Endometrial microvascular endothelial cells (primary cell): Measurements from ENCODE around the gene KLHL2. TPM values are rescaled to one million over a fixed set of nuclear protein-coding genes. Genes with fewer than 3 reads are reported as not detected.
"Not testable (repeated sequence)": the region's sequence is repeated elsewhere in the genome, so short reads cannot be mapped to it uniquely, and the experiment has no call there.

Experiments
- in situ Hi-C: cut with HindIII; loops from 2 replicates; pipeline ENCODE4 v1.10.0; 2017; ENCODE audit warnings: low sequenced_read_pairs, low pct_unique_long_range_greater_than_20kb; ENCODE audit errors: inconsistent ontology term
- total RNA-seq: library from RNA; depleted of rRNA; stranded (reverse); fragments of >200 nt; gene quantifications from one replicate; pipeline ENCODE4 v1.2.3, GENCODE V29; 2015; ENCODE audit errors: inconsistent ontology term

KLHL2 gene
- total RNA-seq, 1 donor from 2014 or later: 32.3 TPM

- in situ Hi-C loops: no loop called here
Measured at GRCh38 chr4:165198329-165198728, 9.0 kb upstream of the KLHL2 start.

DNA sequence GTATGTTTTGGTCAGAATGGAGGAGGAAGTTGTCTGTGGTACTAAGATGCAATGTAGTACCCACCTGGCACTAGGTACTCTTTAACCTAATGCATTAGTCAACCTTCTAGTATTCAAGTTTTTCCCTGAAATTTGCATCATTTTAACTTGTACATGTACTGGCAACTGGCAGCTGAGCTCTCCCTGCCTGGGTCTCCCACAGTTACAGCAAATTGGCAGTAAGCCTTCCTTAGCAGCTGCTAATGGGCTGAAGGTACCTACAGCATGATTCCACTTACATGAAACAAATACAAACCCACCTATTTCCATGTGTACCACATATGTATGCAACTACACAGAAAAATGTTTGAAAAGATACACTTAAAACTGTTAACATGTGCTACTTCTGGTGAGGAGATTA, 8.1 kb upstream of the KLHL2 start:
- in situ Hi-C loops: no loop called here

GRCh38 chr4:165199722-165200121, 7.6 kb upstream of the KLHL2 start:
- in situ Hi-C loops: loop anchor here (10.0 kb wide), 1 partner anchor 125 kb away; the partner anchor contains the start of gene MSMO1

DNA sequence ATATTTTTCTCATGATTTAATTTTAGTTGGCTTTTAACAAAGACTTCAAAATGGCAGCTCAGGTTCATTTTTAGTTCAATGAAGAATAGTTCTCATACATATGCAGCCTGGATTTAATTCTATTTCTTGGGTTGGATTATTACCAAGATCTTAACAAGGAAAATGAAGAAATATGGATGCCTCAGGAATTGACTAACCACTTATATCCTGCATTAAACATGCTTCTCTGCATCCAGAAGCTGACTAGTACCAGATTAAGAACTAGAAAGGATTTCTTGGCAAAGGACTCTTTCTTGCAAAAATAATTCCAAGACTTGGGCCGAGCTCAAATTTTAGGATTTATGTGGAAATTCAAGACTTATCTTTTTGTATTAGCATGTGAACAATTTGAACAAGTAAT, 5.6 kb upstream of the KLHL2 start:
- in situ Hi-C loops: loop anchor here (10.0 kb wide), 1 partner anchor 123 kb away; the partner anchor contains the start of gene MSMO1

GRCh38 chr4:165203541-165204461, 3.6 kb upstream of the KLHL2 start:
- in situ Hi-C loops: loop anchor here (10.0 kb wide), 1 partner anchor 121 kb away; the partner anchor contains the start of gene MSMO1

- in situ Hi-C loops: loop anchor here (10.0 kb wide), 1 partner anchor 120 kb away; the partner anchor contains the start of gene MSMO1
Measured at GRCh38 chr4:165204462-165204830, 2.9 kb upstream of the KLHL2 start.

GRCh38 chr4:165207016-165207430, 338 bp upstream of the KLHL2 start:
- in situ Hi-C loops: loop anchor here (10.0 kb wide), 1 partner anchor 118 kb away; the partner anchor contains the start of gene MSMO1

DNA sequence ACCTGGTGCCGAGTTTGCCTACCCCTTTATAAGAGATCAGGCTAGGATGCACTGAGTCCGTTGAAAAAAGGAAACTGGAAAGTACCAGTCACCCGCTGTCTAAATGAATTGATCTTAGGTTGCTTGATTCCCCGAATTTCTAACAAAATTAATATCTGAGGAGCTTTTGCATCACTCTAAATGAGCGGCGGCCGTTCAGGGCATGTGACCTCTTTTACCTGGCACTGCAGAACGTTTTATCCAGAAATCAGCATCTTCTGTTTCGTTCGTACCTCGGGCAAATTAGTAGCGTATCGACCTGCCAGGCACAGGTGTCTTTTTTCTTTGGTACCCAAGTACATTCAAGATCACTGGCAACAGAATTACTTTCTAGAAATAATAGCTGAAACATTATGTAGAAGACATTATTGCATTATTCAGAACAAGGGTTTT, 876 bp downstream of the KLHL2 start:
- in situ Hi-C loops: loop anchor here (10.0 kb wide), 1 partner anchor 117 kb away; the partner anchor contains the start of gene MSMO1

DNA sequence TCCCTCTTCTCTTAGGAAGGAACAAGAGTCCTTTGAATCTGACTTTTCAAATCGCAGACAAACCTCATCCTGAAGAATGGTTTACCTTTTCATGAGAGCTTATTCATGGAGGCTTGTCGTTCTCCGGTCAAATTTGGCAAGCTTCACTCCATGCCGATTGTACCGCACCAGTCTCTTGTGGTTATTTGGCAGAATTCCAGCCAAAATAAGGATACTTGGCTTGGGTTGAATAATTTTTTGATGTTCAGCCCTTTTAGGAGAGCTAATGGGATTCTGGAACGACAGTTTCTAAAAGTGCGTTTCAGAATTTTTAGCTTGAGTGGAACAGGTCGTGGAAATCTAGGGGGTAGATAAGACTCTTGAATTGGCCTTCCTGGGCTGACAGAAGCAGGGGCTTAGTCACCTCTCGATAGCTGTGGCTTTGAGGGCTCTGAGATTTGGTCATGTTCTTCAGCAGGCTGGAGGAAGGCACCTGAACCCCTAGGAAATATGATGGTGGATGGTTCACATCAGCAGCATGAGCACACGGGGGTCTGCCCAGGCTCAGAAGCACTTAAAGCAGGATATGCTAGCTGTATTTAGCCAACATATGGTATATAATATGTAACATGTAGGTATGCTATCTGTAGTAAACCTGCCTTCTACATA, 1.5 kb downstream of the KLHL2 start:
- in situ Hi-C loops: loop anchor here (10.0 kb wide), 1 partner anchor 116 kb away; the partner anchor contains the start of gene MSMO1

- in situ Hi-C loops: loop anchor here (10.0 kb wide), 1 partner anchor 115 kb away; the partner anchor contains the start of gene MSMO1
Measured at GRCh38 chr4:165209796-165210195, 2.4 kb downstream of the KLHL2 start.

- in situ Hi-C loops: no loop called here
Measured at GRCh38 chr4:165210566-165210965, 3.2 kb downstream of the KLHL2 start.

GRCh38 chr4:165212647-165213046, 5.3 kb downstream of the KLHL2 start:
- in situ Hi-C loops: not testable (repeated sequence)

- in situ Hi-C loops: not testable (repeated sequence)
Measured at GRCh38 chr4:165213404-165213803, 6.0 kb downstream of the KLHL2 start.

DNA sequence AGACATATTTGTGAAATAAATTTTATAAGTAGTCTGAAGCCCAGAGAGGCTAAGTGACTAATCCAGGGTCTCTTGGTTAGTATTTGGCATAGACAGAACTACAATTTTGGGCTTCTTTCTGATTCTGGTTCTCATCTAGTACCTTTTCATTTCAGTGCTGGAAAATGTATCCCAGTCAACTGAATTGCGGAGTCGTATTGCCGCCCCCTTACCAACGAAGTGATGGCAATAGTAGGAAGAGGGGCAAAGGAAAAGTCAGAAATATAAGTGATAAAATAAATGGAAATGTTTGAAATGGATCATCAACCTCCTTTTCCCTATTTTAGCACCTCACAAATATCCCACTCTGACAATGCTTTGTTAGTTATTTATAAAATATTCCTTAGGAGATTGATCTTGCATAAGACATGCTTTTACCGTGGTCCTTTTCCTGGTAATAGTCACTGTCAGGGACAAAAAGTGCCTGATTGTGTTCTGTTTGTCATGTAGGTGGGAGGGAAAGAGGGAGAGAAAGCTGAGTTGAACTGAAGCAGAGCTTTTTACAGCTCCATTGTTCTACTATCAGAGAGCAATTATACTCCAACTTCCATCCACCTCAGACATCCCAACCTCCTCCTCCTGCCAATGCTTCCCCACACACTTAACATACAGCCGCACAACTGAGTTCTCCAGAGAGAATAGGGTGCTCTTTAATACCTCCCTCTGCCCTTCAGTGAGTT, 6.8 kb downstream of the KLHL2 start:
- in situ Hi-C loops: not testable (repeated sequence)

GRCh38 chr4:165215034-165215751, 7.8 kb downstream of the KLHL2 start:
- in situ Hi-C loops: not testable (repeated sequence)

DNA sequence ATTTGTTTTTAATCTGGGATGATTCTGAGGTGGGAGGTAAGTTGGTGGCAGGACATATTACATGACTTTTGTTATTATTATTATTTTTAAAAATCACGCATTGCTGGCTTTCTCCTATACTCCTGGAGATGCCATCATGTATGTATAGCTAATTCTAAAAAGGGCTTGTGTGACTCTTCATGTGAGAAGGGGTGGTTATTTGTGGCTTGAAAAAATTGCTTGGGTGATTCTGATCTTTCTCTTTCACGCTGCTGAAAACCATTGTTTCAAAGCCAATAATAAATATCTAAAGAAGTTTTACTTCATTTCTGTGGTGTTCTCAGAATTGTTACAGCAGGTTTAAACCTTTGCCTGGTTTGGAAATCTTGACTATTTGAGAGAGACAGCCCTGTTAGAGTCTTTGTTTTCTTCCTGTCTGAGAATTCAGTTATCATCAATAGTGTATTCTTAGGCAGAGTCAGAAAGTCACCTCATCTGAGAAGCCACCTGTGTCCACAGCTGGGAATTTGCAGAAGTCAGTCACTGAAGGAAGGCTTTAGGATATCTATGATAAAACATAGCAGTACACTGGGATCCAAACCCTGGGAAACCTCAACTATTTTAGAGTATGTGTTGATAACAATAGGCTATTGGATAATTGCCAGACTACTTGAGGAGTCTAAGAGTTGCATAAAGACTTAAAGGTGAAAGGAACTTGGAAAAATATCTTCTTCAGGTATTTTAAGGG, 8.6 kb downstream of the KLHL2 start:
- in situ Hi-C loops: not testable (repeated sequence)

DNA sequence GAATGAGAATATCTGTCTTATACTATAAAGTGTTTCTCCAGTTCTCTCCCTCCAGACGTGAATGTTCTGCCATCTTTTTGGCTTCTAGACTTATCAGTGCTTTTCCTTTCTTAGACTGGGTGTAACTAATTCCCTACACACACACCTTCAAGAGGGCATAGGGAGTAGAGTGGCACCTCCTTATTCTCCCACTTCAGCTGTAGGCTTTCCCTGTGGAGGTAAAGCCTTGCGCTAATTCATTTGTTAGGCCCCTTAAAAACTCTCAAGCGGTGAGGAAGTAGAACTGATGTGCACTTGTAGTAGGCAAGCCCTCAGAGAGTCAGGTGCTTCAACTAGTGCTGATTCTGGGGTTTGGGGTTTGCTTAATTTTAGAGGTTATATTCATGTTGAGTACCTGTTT, 10.0 kb downstream of the KLHL2 start:
- in situ Hi-C loops: no loop called here

DNA sequence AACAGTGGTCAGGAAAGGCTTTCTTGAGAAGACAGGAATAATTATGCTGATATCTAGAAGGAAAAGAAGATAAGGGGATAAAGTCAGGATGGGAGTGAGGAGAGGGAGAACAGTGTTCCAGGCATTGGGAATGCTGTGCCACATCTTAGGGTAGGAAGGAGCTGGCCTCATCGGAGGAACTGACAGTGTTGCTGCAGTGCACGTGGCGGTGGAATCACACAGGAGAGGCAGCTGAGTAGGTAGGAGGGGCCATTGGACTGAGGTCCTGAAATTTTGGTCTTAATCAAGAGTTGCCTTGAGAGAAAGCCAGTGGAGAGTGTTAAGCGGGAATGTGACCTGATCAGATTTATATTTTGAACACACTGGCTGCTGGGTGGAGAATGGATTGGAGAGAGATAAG, 13.9 kb downstream of the KLHL2 start:
- in situ Hi-C loops: not testable (repeated sequence)
